ENCODE results near the gene CENPC. TPM values are rescaled to one million over a fixed set of nuclear protein-coding genes. Genes with fewer than 3 reads are reported as not detected.

The CENPC gene
- total RNA-seq, 2 donors from 2014 or later = 26.4 to 33.2 TPM

DNA sequence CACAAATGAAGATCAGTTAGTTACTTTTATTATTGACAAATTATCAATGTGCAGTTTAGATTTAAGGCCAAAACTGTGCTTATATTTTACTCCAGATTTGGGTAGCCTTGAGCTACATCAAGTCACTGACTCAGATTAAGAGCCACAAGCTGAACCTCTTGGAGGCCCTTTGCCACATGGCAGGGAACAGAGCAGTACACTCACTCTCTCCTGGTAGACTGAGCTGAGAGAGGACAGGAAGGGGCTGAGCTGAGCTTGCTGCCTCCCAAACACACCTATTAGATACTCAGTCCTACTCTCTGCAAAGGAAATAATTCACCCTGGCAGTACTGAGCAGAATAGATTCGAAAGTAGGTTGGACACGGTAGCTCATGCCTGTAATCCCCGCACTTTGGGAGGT, 21.0 kb upstream of the CENPC start:
- WGBS = 94% methylated on average over 3 of the region's 3 CpGs
- Histone ChIP-seq H3K36me3 (no peaks in the 10 kb centered on the region), H3K27me3 (replicated peaks; ENCODE audit: insufficient read depth) (no peaks in the 10 kb centered on the region), H3K4me3 (no peak overlapping the region), H3K4me1 (replicated peaks) (no peaks in the 10 kb centered on the region), H3K27ac (no peak overlapping the region), H3K9me3 (no peaks in the 10 kb centered on the region)
- TF ChIP-seq, protein P1, sequence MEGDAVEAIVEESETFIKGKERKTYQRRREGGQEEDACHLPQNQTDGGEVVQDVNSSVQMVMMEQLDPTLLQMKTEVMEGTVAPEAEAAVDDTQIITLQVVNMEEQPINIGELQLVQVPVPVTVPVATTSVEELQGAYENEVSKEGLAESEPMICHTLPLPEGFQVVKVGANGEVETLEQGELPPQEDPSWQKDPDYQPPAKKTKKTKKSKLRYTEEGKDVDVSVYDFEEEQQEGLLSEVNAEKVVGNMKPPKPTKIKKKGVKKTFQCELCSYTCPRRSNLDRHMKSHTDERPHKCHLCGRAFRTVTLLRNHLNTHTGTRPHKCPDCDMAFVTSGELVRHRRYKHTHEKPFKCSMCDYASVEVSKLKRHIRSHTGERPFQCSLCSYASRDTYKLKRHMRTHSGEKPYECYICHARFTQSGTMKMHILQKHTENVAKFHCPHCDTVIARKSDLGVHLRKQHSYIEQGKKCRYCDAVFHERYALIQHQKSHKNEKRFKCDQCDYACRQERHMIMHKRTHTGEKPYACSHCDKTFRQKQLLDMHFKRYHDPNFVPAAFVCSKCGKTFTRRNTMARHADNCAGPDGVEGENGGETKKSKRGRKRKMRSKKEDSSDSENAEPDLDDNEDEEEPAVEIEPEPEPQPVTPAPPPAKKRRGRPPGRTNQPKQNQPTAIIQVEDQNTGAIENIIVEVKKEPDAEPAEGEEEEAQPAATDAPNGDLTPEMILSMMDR (IDR thresholded peaks at IDR 0.05) = no peak
- TF ChIP-seq POLR2A (IDR thresholded peaks at IDR 0.05) = no peak
- no peak for TF ChIP-seq POLR2AphosphoS5 (IDR thresholded peaks at IDR 0.05)
- no peak for DNase-seq (ENCODE audit: low spot score)
- intact Hi-C loops (cut with DNase I) = no loop called here

DNA sequence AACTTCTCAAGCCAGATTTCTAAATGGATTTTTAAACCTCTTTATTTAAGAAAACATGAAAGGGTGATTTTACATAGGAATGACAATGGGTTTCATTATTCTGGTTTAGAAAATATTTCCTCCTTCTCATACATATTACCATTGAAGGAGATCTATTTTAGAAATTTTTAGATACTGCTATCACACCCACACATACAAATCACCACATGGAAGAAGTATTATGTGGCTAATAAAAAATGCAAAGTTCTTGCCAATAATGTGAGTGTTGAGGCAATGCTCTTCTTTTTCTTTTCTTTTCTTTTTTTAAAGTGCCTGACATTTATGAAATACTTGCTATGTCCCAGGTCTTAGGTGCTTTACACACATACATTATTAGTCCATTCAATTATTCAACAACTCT, 20.0 kb upstream of the CENPC start:
- Histone ChIP-seq H3K9me3 (no peaks in the 10 kb centered on the region), H3K27ac (no peak overlapping the region), H3K36me3 (no peaks in the 10 kb centered on the region), H3K27me3 (replicated peaks; ENCODE audit: insufficient read depth) (no peaks in the 10 kb centered on the region), H3K4me3 (no peak overlapping the region), H3K4me1 (replicated peaks) (no peaks in the 10 kb centered on the region)
- intact Hi-C loops (cut with DNase I) = no loop called here
- TF ChIP-seq POLR2A (IDR thresholded peaks at IDR 0.05) (no peak), POLR2AphosphoS5 (IDR thresholded peaks at IDR 0.05) (no peak)
- TF ChIP-seq, protein P1 (IDR thresholded peaks at IDR 0.05) = no peak
- DNase-seq (ENCODE audit: low spot score) = no peak

DNA sequence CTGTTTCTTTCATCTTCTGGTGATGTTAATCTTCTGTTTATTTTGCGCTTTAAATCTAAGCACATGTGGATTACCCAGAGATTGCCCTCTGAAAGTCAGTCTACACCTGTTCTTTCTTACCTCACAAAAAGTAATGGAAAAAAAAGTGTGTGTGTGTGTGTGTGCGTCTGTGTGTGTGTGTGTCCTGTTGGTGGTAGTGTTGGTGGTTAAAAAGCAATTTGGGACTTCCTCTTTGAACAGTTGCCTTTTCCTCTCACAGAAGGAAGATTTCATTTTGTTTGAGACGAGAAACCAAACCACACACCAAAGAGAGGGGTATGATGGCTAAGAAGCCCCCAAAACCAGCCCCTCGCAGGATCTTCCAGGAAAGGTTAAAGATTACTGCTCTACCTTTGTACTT, 13.2 kb upstream of the CENPC start, which contains the start of gene STAP1:
Gene STAP1 (plus strand): TSS at position 235 of the 400 bp plus-strand sequence. CDS start 83 bp downstream, at position 318.
- Histone ChIP-seq H3K36me3 (no peaks in the 10 kb centered on the region), H3K4me1 (replicated peaks) (no peaks in the 10 kb centered on the region), H3K27ac (no peak within 1 kb of the TSS), H3K4me3 (no peak within 1 kb of the TSS), H3K27me3 (replicated peaks; ENCODE audit: insufficient read depth) (no peaks in the 10 kb centered on the region), H3K9me3 (no peaks in the 10 kb centered on the region)
- WGBS = 74% methylated on average over 4 of the region's 4 CpGs
- TF ChIP-seq POLR2A (IDR thresholded peaks at IDR 0.05) (no peak), POLR2AphosphoS5 (IDR thresholded peaks at IDR 0.05) (no peak)
- TF ChIP-seq, protein P1 (IDR thresholded peaks at IDR 0.05) = no peak
- intact Hi-C loops (cut with DNase I) = no loop called here
- no peak for DNase-seq (ENCODE audit: low spot score)

DNA sequence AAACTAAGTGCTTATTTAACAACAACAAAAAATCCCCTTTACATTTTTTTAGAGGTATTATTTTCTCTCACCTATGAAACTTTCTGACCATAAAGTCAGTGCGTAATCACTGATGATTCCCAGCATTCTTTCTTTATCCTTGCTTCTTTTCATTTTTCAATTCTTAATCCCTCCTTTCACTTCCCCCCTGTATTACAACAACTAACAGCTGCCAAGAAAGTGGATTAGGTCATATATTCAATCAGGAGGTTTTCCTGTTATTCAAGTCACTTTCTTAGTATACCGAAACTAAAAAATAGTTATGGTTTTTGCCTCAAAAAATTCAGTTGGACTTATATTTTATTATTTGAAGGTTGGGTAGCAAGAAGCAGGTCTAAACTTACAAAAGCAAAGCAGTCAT, 11.1 kb upstream of the CENPC start:
- DNase-seq (ENCODE audit: low spot score) = no peak
- TF ChIP-seq, protein P1 (IDR thresholded peaks at IDR 0.05) = no peak
- TF ChIP-seq POLR2A (IDR thresholded peaks at IDR 0.05) (no peak), POLR2AphosphoS5 (IDR thresholded peaks at IDR 0.05) (no peak)
- Histone ChIP-seq H3K36me3 (no peaks in the 10 kb centered on the region), H3K27ac (no peak overlapping the region), H3K4me3 (no peak overlapping the region), H3K9me3 (no peaks in the 10 kb centered on the region), H3K4me1 (replicated peaks) (no peaks in the 10 kb centered on the region), H3K27me3 (replicated peaks; ENCODE audit: insufficient read depth) (no peaks in the 10 kb centered on the region)
- intact Hi-C loops (cut with DNase I) = no loop called here
- 68% methylated on average over 2 of the region's 2 CpGs for WGBS

DNA sequence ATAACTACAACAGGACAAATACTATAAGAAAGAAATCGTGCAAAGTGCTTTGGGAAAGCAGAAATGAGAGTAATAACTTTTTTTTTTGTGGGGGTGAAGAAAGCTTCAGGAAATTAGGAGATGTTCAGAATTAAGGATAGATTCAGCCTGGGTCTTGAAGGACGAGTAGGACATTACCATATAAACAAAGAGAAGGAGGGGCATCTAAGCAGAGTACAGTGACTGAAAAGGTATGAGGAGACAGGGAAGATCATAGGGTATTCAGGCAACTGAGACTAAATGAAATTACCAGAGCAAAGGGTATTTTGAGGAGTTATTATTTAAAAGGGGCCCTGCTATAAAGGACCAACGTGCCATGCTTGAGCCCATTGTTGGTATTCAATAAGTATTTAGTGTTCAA, 10.1 kb upstream of the CENPC start:
- Histone ChIP-seq H3K4me1 (replicated peaks) (no peaks in the 10 kb centered on the region), H3K9me3 (no peaks in the 10 kb centered on the region), H3K27ac (no peak overlapping the region), H3K36me3 (no peaks in the 10 kb centered on the region), H3K4me3 (no peak overlapping the region), H3K27me3 (replicated peaks; ENCODE audit: insufficient read depth) (no peaks in the 10 kb centered on the region)
- intact Hi-C loops (cut with DNase I) = no loop called here
- 69% methylated on average over 3 of the region's 3 CpGs for WGBS
- DNase-seq (ENCODE audit: low spot score) = no peak
- TF ChIP-seq POLR2A (IDR thresholded peaks at IDR 0.05) (no peak), POLR2AphosphoS5 (IDR thresholded peaks at IDR 0.05) (no peak)
- TF ChIP-seq, protein P1 (IDR thresholded peaks at IDR 0.05) = no peak
